ENCODE data around the gene NFATC3.
A peak's percentile ranks its signal among the peaks of the same experiment; 100 is the strongest.

The NFATC3 gene

DNA sequence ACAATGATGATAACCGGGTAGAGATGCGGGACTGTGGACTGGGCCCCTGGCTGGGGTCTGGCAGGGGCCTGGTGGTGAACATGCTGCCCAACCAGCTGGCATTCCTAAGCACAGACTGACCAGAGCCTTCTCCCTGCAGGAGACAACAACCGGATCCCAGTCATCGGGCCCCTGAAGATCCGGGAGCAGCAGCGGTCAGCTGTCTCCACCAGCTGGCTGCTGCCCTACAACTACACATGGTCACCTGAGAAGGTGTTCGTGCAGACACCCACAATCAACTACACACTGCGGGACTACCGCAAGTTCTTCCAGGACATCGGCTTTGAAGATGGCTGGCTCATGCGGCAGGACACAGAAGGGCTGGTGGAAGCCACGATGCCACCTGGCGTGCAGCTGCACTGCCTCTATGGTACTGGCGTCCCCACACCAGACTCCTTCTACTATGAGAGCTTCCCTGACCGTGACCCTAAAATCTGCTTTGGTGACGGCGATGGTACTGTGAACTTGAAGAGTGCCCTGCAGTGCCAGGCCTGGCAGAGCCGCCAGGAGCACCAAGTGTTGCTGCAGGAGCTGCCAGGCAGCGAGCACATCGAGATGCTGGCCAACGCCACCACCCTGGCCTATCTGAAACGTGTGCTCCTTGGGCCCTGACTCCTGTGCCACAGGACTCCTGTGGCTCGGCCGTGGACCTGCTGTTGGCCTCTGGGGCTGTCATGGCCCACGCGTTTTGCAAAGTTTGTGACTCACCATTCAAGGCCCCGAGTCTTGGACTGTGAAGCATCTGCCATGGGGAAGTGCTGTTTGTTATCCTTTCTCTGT lies 174.0 kb downstream of the NFATC3 start:
- H4K20me1 ChIP-seq (ENCODE audit: insufficient read depth, low read length) = no peaks in the 10 kb centered on the region
- TF ChIP-seq EZH2 (IDR thresholded peaks at IDR 0.05; ENCODE audit: borderline replicate concordance, low read length) = no peak
- TF ChIP-seq, protein P1, sequence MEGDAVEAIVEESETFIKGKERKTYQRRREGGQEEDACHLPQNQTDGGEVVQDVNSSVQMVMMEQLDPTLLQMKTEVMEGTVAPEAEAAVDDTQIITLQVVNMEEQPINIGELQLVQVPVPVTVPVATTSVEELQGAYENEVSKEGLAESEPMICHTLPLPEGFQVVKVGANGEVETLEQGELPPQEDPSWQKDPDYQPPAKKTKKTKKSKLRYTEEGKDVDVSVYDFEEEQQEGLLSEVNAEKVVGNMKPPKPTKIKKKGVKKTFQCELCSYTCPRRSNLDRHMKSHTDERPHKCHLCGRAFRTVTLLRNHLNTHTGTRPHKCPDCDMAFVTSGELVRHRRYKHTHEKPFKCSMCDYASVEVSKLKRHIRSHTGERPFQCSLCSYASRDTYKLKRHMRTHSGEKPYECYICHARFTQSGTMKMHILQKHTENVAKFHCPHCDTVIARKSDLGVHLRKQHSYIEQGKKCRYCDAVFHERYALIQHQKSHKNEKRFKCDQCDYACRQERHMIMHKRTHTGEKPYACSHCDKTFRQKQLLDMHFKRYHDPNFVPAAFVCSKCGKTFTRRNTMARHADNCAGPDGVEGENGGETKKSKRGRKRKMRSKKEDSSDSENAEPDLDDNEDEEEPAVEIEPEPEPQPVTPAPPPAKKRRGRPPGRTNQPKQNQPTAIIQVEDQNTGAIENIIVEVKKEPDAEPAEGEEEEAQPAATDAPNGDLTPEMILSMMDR (IDR thresholded peaks at IDR 0.05; ENCODE audit: low read length) = peak; percentile 16; the same call in 1 of the 2 replicates
- H3K79me2 ChIP-seq (ENCODE audit: insufficient read depth, low read length) = no peaks in the 10 kb centered on the region
- H3K9me2 ChIP-seq (ENCODE audit: low read depth, low read length) = no peaks in the 10 kb centered on the region
- peaks cover 33% of the 10 kb centered on the region for H3K4me1 ChIP-seq (ENCODE audit: insufficient read depth, low read length, severe bottlenecking)
- peaks cover 46% of the 10 kb centered on the region for H3K36me3 ChIP-seq (ENCODE audit: insufficient read depth, low read length)
- no peaks in the 10 kb centered on the region for H3K27me3 ChIP-seq (ENCODE audit: insufficient read depth, low read length)
- no peak overlapping the region for H3K4me3 ChIP-seq (ENCODE audit: low read depth, low read length, poor library complexity, severe bottlenecking)
- no peaks in the 10 kb centered on the region for H3F3A ChIP-seq (ENCODE audit: insufficient read depth, low read length)
- H3K27ac ChIP-seq (ENCODE audit: low read depth, low read length, poor library complexity, severe bottlenecking) = peak overlapping the region; percentile 99
- H3K9me3 ChIP-seq (ENCODE audit: low read length) = no peaks in the 10 kb centered on the region
- no peak overlapping the region for H2AFZ ChIP-seq (ENCODE audit: low read length)
- H3K4me2 ChIP-seq (ENCODE audit: low read length) = no peak overlapping the region
- H3K9ac ChIP-seq (ENCODE audit: low read length) = no peak overlapping the region; the same call in 1 of the 2 replicates

DNA sequence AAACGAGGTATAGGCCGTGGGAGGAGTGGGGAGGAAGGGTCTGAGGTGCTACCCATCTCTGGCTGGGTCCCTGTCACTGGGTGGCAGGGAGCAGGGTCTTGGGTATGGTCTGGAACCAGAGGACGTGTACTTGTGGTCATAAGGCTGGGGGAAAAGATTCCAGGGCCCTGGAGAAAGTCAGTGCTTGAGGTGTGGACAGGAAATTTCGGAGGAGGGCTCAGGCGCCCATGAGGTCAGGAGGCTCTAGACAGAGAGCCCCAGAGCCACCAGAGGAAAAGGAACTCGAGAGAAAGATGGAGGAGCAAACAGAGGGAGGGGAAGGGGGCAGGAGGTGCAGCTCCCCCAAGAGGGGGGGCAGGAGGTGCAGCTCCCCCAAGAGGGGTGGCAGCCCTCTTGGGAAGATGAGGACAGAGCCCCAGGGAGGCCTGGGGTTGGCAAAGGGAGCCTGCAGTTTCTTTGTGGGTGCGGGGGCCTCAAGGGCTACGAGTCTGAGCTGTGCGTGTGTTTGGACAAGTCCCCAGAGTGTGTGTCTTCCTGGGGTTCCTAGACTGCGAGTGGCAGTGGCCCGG lies 178.5 kb downstream of the NFATC3 start:
- Histone ChIP-seq H3K9me2 (ENCODE audit: low read depth, low read length) (no peaks in the 10 kb centered on the region), H3K27ac (ENCODE audit: low read depth, low read length, poor library complexity, severe bottlenecking) (peak overlapping the region; percentile 66), H2AFZ (ENCODE audit: low read length) (no peak overlapping the region), H3F3A (ENCODE audit: insufficient read depth, low read length) (no peaks in the 10 kb centered on the region), H3K9ac (ENCODE audit: low read length) (peak overlapping the region; percentile 71), H4K20me1 (ENCODE audit: insufficient read depth, low read length) (no peaks in the 10 kb centered on the region), H3K36me3 (ENCODE audit: insufficient read depth, low read length) (peaks cover 27% of the 10 kb centered on the region; the same call in 1 of the 2 replicates), H3K79me2 (ENCODE audit: insufficient read depth, low read length) (peaks cover 28% of the 10 kb centered on the region), H3K4me2 (ENCODE audit: low read length) (peak overlapping the region; percentile 84), H3K4me1 (ENCODE audit: insufficient read depth, low read length, severe bottlenecking) (peaks cover 45% of the 10 kb centered on the region), H3K27me3 (ENCODE audit: insufficient read depth, low read length) (no peaks in the 10 kb centered on the region), H3K4me3 (ENCODE audit: low read depth, low read length, poor library complexity, severe bottlenecking) (peak overlapping the region; percentile 87), H3K9me3 (ENCODE audit: low read length) (no peaks in the 10 kb centered on the region)
- TF ChIP-seq EZH2 (IDR thresholded peaks at IDR 0.05; ENCODE audit: borderline replicate concordance, low read length) = no peak
- TF ChIP-seq, protein P1 (IDR thresholded peaks at IDR 0.05; ENCODE audit: low read length) = no peak

- Histone ChIP-seq H2AFZ (ENCODE audit: low read length) (no peak within 1 kb of the TSS), H3K36me3 (ENCODE audit: insufficient read depth, low read length) (peaks cover 20% of the 10 kb centered on the region; the same call in 1 of the 2 replicates), H3K27ac (ENCODE audit: low read depth, low read length, poor library complexity, severe bottlenecking) (peak within 1 kb of the TSS; percentile 98), H3K79me2 (ENCODE audit: insufficient read depth, low read length) (peaks cover 33% of the 10 kb centered on the region), H3K4me1 (ENCODE audit: insufficient read depth, low read length, severe bottlenecking) (peaks cover 47% of the 10 kb centered on the region), H3K27me3 (ENCODE audit: insufficient read depth, low read length) (no peaks in the 10 kb centered on the region), H3K9ac (ENCODE audit: low read length) (peak within 1 kb of the TSS; percentile 71), H3K4me3 (ENCODE audit: low read depth, low read length, poor library complexity, severe bottlenecking) (peak within 1 kb of the TSS; percentile 87), H3F3A (ENCODE audit: insufficient read depth, low read length) (no peaks in the 10 kb centered on the region), H3K9me3 (ENCODE audit: low read length) (no peaks in the 10 kb centered on the region), H4K20me1 (ENCODE audit: insufficient read depth, low read length) (no peaks in the 10 kb centered on the region), H3K4me2 (ENCODE audit: low read length) (peak within 1 kb of the TSS; percentile 84), H3K9me2 (ENCODE audit: low read depth, low read length) (no peaks in the 10 kb centered on the region)
- TF ChIP-seq, protein P1 (IDR thresholded peaks at IDR 0.05; ENCODE audit: low read length) = peak; percentile 80
- no peak for TF ChIP-seq EZH2 (IDR thresholded peaks at IDR 0.05; ENCODE audit: borderline replicate concordance, low read length)
Observed at GRCh38 chr16:68264128-68265077, 179.2 kb downstream of the NFATC3 start, which contains the start of gene SLC7A6. Gene SLC7A6, plus strand, starts transcription at chr16:68264526. Its CDS starts 10,201 bp downstream, at chr16:68274727.
